DOHH2 (cell line): ENCODE data around the gene VCL.

Experiments used
- CTCF ChIP-seq: fragments of 200-600 bp; sonication (generic); IDR thresholded peaks from one replicate; pipeline ENCODE4 v1.5.1; 2014; ENCODE audit warnings: antibody characterized with exemption, mild to moderate bottlenecking, low read depth, low read length; ENCODE audit not compliant: poor library complexity, severe bottlenecking
- EZH2phosphoT487 ChIP-seq: fragments of 200-600 bp; sonication (generic); IDR thresholded peaks from 2 replicates; pipeline ENCODE4 v1.6.1; 2017; ENCODE audit warnings: borderline replicate concordance, mild to moderate bottlenecking, antibody characterized with exemption, low read length, moderate library complexity, mixed read lengths

- no peak for TF ChIP-seq CTCF
- no peak for TF ChIP-seq EZH2phosphoT487
Measured at GRCh38 chr10:74113546-74113945, 115.6 kb downstream of the VCL start.
